C4-2B (cell line): Measurements from ENCODE around the gene NOS3.

Experiments used
- H3K27ac ChIP-seq: fragments of 450-650 bp; 2 replicates; pipeline ENCODE4 v1.5.1; 2017
- ZFX ChIP-seq: fragments of 450-650 bp; IDR thresholded peaks from 2 replicates; pipeline ENCODE4 v1.6.1; 2017
- TF ChIP-seq, protein P1 (sequence below): fragments of 450-650 bp; conservative IDR thresholded peaks from 2 replicates; pipeline ENCODE4 v1.5.1; 2017; ENCODE audit warnings: mild to moderate bottlenecking

Gene NOS3

GRCh38 chr7:151024435-151025056 lies 33.7 kb downstream of the NOS3 start, which contains the start of gene ATG9B:
Gene ATG9B (minus strand): TSS chr7:151024494. CDS start chr7:151024423, 71 bp downstream.
- no peak for TF ChIP-seq ZFX
- TF ChIP-seq, protein P1, sequence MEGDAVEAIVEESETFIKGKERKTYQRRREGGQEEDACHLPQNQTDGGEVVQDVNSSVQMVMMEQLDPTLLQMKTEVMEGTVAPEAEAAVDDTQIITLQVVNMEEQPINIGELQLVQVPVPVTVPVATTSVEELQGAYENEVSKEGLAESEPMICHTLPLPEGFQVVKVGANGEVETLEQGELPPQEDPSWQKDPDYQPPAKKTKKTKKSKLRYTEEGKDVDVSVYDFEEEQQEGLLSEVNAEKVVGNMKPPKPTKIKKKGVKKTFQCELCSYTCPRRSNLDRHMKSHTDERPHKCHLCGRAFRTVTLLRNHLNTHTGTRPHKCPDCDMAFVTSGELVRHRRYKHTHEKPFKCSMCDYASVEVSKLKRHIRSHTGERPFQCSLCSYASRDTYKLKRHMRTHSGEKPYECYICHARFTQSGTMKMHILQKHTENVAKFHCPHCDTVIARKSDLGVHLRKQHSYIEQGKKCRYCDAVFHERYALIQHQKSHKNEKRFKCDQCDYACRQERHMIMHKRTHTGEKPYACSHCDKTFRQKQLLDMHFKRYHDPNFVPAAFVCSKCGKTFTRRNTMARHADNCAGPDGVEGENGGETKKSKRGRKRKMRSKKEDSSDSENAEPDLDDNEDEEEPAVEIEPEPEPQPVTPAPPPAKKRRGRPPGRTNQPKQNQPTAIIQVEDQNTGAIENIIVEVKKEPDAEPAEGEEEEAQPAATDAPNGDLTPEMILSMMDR = no peak
- no peak within 1 kb of the TSS for H3K27ac ChIP-seq

DNA sequence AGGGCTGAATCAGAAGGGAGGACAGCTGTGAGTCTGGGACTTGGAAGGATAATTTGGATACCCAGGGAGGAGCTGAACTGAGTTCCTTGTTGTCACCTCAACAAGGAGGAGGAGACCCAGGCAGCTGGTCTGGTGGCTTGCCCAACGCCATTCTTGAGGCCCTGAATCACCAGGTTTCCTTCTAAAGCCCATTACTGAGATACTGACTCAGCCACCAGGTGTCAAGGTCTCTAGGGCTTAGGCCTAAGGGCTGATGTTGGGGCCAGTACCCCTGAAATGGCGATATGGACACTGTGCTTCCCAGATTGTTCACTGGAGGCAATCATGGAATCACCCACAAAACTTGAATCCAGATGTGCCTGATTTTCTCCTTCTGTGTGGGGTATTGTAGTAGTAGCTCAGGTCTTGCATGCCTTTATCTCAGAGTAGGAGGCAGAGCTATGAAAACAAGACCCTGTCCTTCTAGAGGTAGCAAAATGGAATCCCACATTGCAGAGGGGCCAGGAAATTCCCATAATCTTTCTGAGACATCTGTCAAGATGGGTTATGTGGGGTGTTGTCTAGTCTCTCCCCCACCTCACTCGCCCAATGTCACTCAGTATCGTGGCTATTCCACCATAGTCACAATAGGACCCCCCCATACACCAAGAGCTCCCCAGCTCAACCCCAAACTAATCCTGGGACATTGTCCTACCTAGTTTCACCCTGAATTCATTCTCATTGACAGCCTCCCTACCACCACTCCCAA lies 35.3 kb downstream of the NOS3 start:
- TF ChIP-seq, protein P1 = no peak
- no peak for TF ChIP-seq ZFX
- no peak overlapping the region for H3K27ac ChIP-seq

- peak overlapping the region; percentile 70 for H3K27ac ChIP-seq
Measured at GRCh38 chr7:151026771-151027727, 36.2 kb downstream of the NOS3 start.

- H3K27ac ChIP-seq = peak overlapping the region; percentile 70
Measured at GRCh38 chr7:151027728-151028130, 36.9 kb downstream of the NOS3 start.

- TF ChIP-seq ZFX = peak; percentile 88; the same call in 1 of the 2 replicates
- TF ChIP-seq, protein P1 = no peak; the same call in 1 of the 2 replicates
Measured at GRCh38 chr7:151028131-151028947, 37.5 kb downstream of the NOS3 start, which contains the start of gene ABCB8. Gene ABCB8 (plus strand): TSS chr7:151028450. CDS start chr7:151028516, 66 bp downstream.

GRCh38 chr7:151028948-151029501 lies 38.2 kb downstream of the NOS3 start:
- H3K27ac ChIP-seq = peak overlapping the region; percentile 70
- TF ChIP-seq, protein P1 = no peak; the same call in 1 of the 2 replicates
- TF ChIP-seq ZFX = no peak

More at GRCh38 chr7:151028131-151028947, 37.5 kb downstream of the NOS3 start, which contains the start of gene ABCB8:
- peak within 1 kb of the TSS; percentile 70 for H3K27ac ChIP-seq

DNA sequence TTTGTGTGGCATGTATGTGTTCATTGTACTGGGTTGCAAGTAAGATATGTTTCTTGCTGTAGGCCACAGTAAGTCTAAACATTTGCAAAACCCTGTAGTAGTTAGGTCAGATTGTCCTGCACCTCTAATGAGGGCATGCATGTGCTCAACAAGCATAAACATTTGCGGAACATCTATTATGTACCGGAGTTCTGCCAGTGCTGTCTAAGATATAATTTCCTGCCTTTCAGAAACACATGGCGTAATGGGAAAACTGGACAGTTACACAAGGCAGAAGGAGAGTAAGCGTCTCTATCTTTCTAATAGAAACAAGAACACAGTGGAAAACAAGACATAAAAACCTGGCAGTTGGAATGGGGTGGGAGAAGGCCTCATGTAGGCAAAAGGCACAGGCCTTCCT lies 40.2 kb downstream of the NOS3 start:
- TF ChIP-seq, protein P1 = no peak
- TF ChIP-seq ZFX = no peak
- H3K27ac ChIP-seq = no peak overlapping the region
